NCI-H2196 treated with DMSO at 0.1 percent for 48 hours (cell line): ENCODE data around the gene ANKRD9.

Source experiments
- DNase-seq: peaks from one replicate; lab custom pipeline; 2025; ENCODE audit not compliant: unreplicated experiment; lab: John Stamatoyannopoulos, UW

The ANKRD9 gene

GRCh38 chr14:102479107-102479506 lies 30.5 kb downstream of the ANKRD9 start:
- no peak for DNase-seq

- no peak for DNase-seq
Observed at GRCh38 chr14:102474934-102475333, 34.6 kb downstream of the ANKRD9 start.

- no peak for DNase-seq
Observed at GRCh38 chr14:102473559-102473958, 36.0 kb downstream of the ANKRD9 start.

- DNase-seq = no peak
Observed at GRCh38 chr14:102472791-102473150, 36.8 kb downstream of the ANKRD9 start.

- no peak for DNase-seq
Observed at GRCh38 chr14:102471921-102472790, 37.4 kb downstream of the ANKRD9 start.

GRCh38 chr14:102469261-102469660 lies 40.3 kb downstream of the ANKRD9 start:
- DNase-seq = no peak

GRCh38 chr14:102464846-102465341 lies 44.7 kb downstream of the ANKRD9 start:
- DNase-seq = no peak

- no peak for DNase-seq
Observed at GRCh38 chr14:102464006-102464405, 45.6 kb downstream of the ANKRD9 start.

- DNase-seq = no peak
Observed at GRCh38 chr14:102462391-102462790, 47.2 kb downstream of the ANKRD9 start.

- no peak for DNase-seq
Observed at GRCh38 chr14:102461490-102462338, 47.9 kb downstream of the ANKRD9 start.

GRCh38 chr14:102457509-102457908 lies 52.1 kb downstream of the ANKRD9 start:
- no peak for DNase-seq

- no peak for DNase-seq
Observed at GRCh38 chr14:102454711-102455110, 54.9 kb downstream of the ANKRD9 start.

- no peak for DNase-seq
Observed at GRCh38 chr14:102452302-102452701, 57.3 kb downstream of the ANKRD9 start.
